HL-60 (cell line): Measurements from ENCODE around the gene NUDT22.

Experiments used
- GABPA ChIP-seq: IDR thresholded peaks from 2 replicates; pipeline ENCODE4 v1.6.1; 2012; ENCODE audit warnings: low read depth
- POLR2AphosphoS5 ChIP-seq: IDR thresholded peaks from 2 replicates; pipeline ENCODE4 v1.6.1; 2012; ENCODE audit warnings: low read depth
- REST ChIP-seq: IDR thresholded peaks from 2 replicates; pipeline ENCODE4 v1.6.1; 2012; ENCODE audit warnings: low read depth; ENCODE audit not compliant: insufficient replicate concordance
- SPI1 ChIP-seq: IDR thresholded peaks from 2 replicates; pipeline ENCODE4 v1.6.1; 2012; ENCODE audit warnings: low read depth, mild to moderate bottlenecking, borderline replicate concordance
- TF ChIP-seq, protein P1 (sequence below): IDR thresholded peaks from one replicate; pipeline ENCODE4 v1.5.1; 2011; ENCODE audit warnings: low read length, control low read depth, inconsistent platforms; ENCODE audit not compliant: insufficient read depth

- TF ChIP-seq, protein P1, sequence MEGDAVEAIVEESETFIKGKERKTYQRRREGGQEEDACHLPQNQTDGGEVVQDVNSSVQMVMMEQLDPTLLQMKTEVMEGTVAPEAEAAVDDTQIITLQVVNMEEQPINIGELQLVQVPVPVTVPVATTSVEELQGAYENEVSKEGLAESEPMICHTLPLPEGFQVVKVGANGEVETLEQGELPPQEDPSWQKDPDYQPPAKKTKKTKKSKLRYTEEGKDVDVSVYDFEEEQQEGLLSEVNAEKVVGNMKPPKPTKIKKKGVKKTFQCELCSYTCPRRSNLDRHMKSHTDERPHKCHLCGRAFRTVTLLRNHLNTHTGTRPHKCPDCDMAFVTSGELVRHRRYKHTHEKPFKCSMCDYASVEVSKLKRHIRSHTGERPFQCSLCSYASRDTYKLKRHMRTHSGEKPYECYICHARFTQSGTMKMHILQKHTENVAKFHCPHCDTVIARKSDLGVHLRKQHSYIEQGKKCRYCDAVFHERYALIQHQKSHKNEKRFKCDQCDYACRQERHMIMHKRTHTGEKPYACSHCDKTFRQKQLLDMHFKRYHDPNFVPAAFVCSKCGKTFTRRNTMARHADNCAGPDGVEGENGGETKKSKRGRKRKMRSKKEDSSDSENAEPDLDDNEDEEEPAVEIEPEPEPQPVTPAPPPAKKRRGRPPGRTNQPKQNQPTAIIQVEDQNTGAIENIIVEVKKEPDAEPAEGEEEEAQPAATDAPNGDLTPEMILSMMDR: no peak
- no peak for TF ChIP-seq REST
- TF ChIP-seq POLR2AphosphoS5: no peak
- no peak for TF ChIP-seq GABPA
- no peak for TF ChIP-seq SPI1
These were observed 8.7 kb downstream of the NUDT22 start for GRCh38 chr11:64234647-64235379.
